KMS-11 (cell line): ENCODE data around the gene SH3YL1.

Experiments
- H2AFZ ChIP-seq: fragments of 200-600 bp; sonication (generic); 2 replicates; pipeline ENCODE4 v1.6.1; 2016; ENCODE audit warnings: antibody characterized with exemption, mixed run types, low read depth
- H3K27ac ChIP-seq: fragments of 200-600 bp; sonication (generic); 2 replicates; pipeline ENCODE4 v1.6.1; 2016; ENCODE audit warnings: mild to moderate bottlenecking, mixed run types
- H3K27me3 ChIP-seq: fragments of 200-600 bp; sonication (generic); 2 replicates; pipeline ENCODE4 v1.6.1; 2017; ENCODE audit warnings: mild to moderate bottlenecking, low read depth, mixed run types, moderate library complexity; ENCODE audit not compliant: insufficient read depth
- H3K36me3 ChIP-seq: fragments of 200-600 bp; sonication (generic); 2 replicates; pipeline ENCODE4 v1.6.1; 2017; ENCODE audit warnings: mild to moderate bottlenecking, mixed run types; ENCODE audit not compliant: insufficient read depth
- H3K4me1 ChIP-seq: fragments of 200-600 bp; sonication (generic); 2 replicates; pipeline ENCODE4 v1.6.1; 2016; ENCODE audit warnings: mild to moderate bottlenecking, low read depth, mixed run types; ENCODE audit not compliant: poor library complexity, severe bottlenecking
- H3K4me2 ChIP-seq: fragments of 200-600 bp; sonication (generic); 2 replicates; pipeline ENCODE4 v1.7.0; 2016; ENCODE audit warnings: mild to moderate bottlenecking, mixed run types
- H3K4me3 ChIP-seq: fragments of 200-600 bp; sonication (generic); IDR thresholded peaks from 2 replicates; pipeline ENCODE4 v1.6.1; 2017; ENCODE audit warnings: low read depth, low read length, mixed read lengths; ENCODE audit not compliant: insufficient read depth
- H3K79me2 ChIP-seq: fragments of 200-600 bp; sonication (generic); 2 replicates; pipeline ENCODE4 v1.6.1; 2016; ENCODE audit warnings: low read depth, mixed run types; ENCODE audit not compliant: insufficient read depth
- H3K9ac ChIP-seq: fragments of 200-600 bp; sonication (generic); 2 replicates; pipeline ENCODE4 v1.6.1; 2016; ENCODE audit warnings: mild to moderate bottlenecking, mixed run types
- H4K20me1 ChIP-seq: fragments of 200-600 bp; sonication (generic); 2 replicates; pipeline ENCODE4 v1.6.1; 2016; ENCODE audit warnings: mild to moderate bottlenecking, mixed run types; ENCODE audit not compliant: insufficient read depth
- TF ChIP-seq, protein P1 (sequence below): fragments of 200-600 bp; sonication (generic); conservative IDR thresholded peaks from 2 replicates; pipeline ENCODE4 v1.6.1; 2017; ENCODE audit warnings: low read depth, mild to moderate bottlenecking, antibody characterized with exemption, low read length, moderate library complexity, mixed read lengths

Gene SH3YL1

DNA sequence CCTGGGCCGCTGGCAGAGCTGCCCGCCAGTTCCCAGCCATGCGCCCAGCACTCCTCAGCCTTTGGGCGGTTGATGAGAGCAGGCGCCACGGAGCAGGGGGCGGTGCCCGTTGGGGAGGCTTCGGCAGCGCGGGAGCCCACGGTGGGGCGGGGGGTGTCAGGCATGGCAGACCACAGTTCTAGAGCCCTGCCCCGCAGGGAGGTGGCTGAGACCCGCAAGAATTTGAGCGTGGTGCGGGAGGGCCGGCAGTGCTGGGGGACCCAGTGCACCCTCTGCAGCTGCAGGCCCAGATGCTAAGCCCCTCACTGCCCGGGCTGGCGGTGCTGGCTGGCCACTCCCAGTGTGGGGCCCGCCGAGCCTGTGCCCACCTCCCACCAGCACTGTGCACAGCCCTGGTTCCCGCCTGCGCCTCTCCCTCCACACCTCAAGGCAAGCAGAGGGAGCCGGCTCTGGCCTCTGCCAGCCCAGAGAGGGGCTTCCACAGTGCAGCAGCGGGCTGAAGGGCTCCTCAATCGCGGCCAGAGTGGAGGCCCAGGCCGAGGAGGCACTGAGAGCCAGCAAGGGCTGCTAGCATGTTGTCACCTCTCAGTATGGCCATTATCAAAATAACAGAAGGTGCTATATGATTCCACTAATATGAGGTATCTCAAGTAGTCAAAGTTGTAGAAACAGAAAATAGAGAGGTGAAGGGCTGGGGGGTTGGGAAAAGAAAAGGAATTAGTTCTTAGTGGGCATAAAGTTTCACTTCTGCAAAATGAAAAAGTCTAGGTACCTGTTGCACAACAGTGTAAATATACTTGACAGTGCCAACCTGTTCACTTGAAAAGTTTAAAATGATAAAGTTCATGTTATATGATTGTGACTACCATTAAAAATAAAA, 72.3 kb downstream of the SH3YL1 start:
- Histone ChIP-seq H3K79me2 (no peaks in the 10 kb centered on the region), H3K4me3 (no peak overlapping the region), H3K9ac (no peak overlapping the region), H3K4me2 (no peak overlapping the region), H4K20me1 (no peaks in the 10 kb centered on the region), H2AFZ (no peak overlapping the region), H3K27ac (no peak overlapping the region), H3K27me3 (no peaks in the 10 kb centered on the region), H3K36me3 (no peaks in the 10 kb centered on the region), H3K4me1 (no peaks in the 10 kb centered on the region)
- TF ChIP-seq, protein P1, sequence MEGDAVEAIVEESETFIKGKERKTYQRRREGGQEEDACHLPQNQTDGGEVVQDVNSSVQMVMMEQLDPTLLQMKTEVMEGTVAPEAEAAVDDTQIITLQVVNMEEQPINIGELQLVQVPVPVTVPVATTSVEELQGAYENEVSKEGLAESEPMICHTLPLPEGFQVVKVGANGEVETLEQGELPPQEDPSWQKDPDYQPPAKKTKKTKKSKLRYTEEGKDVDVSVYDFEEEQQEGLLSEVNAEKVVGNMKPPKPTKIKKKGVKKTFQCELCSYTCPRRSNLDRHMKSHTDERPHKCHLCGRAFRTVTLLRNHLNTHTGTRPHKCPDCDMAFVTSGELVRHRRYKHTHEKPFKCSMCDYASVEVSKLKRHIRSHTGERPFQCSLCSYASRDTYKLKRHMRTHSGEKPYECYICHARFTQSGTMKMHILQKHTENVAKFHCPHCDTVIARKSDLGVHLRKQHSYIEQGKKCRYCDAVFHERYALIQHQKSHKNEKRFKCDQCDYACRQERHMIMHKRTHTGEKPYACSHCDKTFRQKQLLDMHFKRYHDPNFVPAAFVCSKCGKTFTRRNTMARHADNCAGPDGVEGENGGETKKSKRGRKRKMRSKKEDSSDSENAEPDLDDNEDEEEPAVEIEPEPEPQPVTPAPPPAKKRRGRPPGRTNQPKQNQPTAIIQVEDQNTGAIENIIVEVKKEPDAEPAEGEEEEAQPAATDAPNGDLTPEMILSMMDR: no peak

DNA sequence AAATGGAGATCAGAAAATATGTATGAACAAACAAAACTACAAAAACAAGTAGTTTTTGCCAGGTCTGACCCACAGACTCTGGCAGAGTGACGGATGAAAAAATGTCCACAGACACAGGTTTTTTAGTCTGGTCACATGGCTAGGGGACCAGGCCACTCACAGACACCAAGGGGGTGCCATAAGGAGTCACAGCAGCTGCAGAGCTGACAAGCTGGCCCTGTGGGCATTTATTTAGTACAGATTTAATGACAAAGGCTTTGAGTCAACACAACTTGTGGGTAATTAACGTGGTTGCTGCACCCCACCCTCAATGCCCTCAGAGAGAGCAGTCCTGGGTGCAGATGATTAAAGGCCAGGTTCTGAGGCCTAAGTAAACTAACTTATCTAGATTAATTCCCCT, 76.0 kb downstream of the SH3YL1 start:
- H3K4me1 ChIP-seq: no peaks in the 10 kb centered on the region
- no peak overlapping the region for H3K27ac ChIP-seq
- H3K36me3 ChIP-seq: no peaks in the 10 kb centered on the region
- no peaks in the 10 kb centered on the region for H3K79me2 ChIP-seq
- no peaks in the 10 kb centered on the region for H3K27me3 ChIP-seq
- no peak overlapping the region for H3K4me3 ChIP-seq
- H3K4me2 ChIP-seq: no peak overlapping the region
- no peak overlapping the region for H3K9ac ChIP-seq
- TF ChIP-seq, protein P1: no peak
- H2AFZ ChIP-seq: no peak overlapping the region
- no peaks in the 10 kb centered on the region for H4K20me1 ChIP-seq

DNA sequence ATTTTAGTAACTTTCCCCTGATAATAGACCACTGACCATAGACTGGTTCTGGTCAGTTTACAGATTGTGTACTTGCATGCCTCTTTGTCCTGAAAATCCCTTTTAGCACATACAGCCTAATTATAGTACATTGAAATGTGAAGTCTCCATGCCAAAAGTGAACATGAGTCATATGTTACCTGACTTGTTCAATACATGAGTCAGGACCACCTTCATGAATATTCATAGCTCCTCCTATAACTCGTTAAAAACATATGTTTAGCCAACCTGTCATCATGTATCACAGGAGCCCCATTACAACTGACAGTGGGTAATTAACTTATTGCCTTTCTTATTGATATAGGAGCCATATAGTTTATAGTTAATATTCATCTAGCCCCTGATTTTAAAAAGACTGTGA, 78.6 kb downstream of the SH3YL1 start:
- Histone ChIP-seq H2AFZ (no peak overlapping the region), H3K27me3 (no peaks in the 10 kb centered on the region), H3K79me2 (no peaks in the 10 kb centered on the region), H3K9ac (no peak overlapping the region), H3K27ac (no peak overlapping the region), H3K4me1 (no peaks in the 10 kb centered on the region), H3K36me3 (no peaks in the 10 kb centered on the region), H4K20me1 (no peaks in the 10 kb centered on the region), H3K4me2 (no peak overlapping the region), H3K4me3 (no peak overlapping the region)
- TF ChIP-seq, protein P1: no peak

DNA sequence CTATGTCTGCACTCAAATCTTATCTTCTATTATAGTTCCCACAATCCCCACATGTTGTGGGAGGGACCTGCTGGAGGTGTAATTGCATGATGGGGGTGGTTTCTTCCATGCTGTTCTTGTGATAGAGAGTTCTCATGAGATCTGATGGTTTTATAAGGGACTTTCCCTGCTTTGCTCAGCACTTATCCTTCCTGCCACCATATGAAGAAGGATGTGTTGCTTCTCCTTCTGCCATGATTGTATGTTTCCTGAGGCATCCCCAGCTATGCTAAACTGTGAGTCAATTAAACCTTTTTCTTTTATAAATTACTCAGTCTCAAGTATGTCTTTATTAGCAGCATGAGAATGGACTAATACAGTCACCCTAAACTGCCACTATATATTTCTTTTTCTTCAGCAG, 79.1 kb downstream of the SH3YL1 start:
- H3K9ac ChIP-seq: no peak overlapping the region
- H3K4me1 ChIP-seq: no peaks in the 10 kb centered on the region
- H3K4me2 ChIP-seq: no peak overlapping the region
- H3K79me2 ChIP-seq: no peaks in the 10 kb centered on the region
- H3K36me3 ChIP-seq: no peaks in the 10 kb centered on the region
- H3K27me3 ChIP-seq: no peaks in the 10 kb centered on the region
- H2AFZ ChIP-seq: no peak overlapping the region
- H3K4me3 ChIP-seq: no peak overlapping the region
- TF ChIP-seq, protein P1: no peak
- no peak overlapping the region for H3K27ac ChIP-seq
- no peaks in the 10 kb centered on the region for H4K20me1 ChIP-seq
